Putamen (tissue), 1 donor: ENCODE measurements around the gene LLPH.
"Not testable (repeated sequence)": the region's sequence is repeated elsewhere in the genome, so short reads cannot be mapped to it uniquely, and the experiment has no call there.

ENCODE experiments used
- DNase-seq: peaks from one replicate; pipeline ENCODE4 v3.0.0-alpha.2; 2016; ENCODE audit warnings: low spot score

LLPH gene

DNA sequence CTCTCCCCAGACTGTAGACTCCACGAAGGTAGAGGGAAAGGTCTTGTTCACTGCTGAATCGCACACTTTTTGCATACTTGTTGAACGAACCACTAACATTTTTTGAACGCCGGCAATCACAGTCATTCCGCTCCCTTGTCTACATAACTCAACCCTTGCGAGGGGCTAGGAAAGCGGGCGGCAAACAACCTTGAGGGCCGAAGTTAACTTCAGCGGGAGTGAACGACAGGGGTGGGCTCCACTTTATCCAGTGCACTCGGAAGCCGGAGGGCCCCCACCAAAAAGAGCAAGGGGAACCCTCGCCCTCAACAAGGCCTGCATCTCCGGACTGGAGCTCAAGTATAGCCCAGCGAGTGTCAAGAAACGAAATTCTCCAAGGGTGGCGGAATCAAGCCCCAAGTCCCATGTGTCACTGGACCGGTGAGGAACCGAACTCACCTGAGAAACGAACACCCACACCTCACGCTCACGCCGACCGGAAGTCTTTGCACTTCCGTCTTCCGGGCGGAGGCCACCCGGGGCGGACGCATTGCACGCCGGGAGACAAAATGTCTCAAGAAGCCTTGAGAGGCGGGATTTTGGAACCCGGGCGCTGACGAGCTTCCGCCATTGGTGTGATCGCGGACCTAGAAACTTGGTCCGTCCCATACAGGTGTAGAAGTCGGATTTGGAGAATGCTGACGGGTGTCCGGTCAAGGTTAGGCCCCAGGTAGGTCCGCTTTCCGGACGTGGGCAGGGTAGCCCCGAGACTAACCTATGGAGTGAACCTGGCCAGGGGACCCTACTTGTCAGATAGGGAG lies at the start of gene LLPH:
LLPH (minus strand) TSS at position 484 of the 800 bp plus-strand sequence. CDS start 1,644 bp downstream, outside the sequence.
- peak; percentile 90 for DNase-seq

DNA sequence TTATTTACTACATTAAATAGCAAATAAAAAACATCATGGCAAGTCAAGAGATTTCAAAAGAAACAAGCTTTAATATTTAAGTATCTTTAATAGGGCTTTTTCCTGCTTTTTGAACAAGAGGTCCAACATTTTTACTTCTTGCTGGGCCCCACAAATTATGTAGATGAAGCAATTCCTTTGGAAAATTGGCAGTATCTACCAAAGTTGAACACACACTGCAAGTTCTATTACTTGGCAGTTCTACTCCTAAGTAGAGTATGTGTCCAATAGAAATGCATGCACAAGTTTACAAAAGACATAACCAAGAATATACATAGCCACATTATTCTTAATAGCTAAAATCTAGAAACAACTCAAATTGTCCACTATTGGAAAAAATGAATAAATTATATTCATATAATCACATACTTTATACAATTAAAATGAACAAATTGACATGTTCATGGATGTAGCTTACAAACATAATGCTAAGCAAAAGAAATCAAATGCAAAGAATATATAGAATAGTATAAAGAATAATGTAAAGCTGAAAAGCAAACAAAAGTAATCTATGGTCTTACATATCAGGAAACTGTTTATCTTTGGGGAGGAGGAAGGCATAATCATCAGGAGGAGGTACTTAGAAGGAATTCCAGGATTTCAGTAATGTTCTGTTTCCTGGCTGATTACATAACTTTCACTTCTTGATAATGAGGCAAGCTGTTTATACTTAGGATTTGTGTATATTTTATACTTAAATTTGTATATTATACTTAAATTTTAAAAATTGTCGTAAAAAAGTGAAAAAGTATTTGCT lies 45.8 kb upstream of the LLPH start:
- no peak for DNase-seq

DNA sequence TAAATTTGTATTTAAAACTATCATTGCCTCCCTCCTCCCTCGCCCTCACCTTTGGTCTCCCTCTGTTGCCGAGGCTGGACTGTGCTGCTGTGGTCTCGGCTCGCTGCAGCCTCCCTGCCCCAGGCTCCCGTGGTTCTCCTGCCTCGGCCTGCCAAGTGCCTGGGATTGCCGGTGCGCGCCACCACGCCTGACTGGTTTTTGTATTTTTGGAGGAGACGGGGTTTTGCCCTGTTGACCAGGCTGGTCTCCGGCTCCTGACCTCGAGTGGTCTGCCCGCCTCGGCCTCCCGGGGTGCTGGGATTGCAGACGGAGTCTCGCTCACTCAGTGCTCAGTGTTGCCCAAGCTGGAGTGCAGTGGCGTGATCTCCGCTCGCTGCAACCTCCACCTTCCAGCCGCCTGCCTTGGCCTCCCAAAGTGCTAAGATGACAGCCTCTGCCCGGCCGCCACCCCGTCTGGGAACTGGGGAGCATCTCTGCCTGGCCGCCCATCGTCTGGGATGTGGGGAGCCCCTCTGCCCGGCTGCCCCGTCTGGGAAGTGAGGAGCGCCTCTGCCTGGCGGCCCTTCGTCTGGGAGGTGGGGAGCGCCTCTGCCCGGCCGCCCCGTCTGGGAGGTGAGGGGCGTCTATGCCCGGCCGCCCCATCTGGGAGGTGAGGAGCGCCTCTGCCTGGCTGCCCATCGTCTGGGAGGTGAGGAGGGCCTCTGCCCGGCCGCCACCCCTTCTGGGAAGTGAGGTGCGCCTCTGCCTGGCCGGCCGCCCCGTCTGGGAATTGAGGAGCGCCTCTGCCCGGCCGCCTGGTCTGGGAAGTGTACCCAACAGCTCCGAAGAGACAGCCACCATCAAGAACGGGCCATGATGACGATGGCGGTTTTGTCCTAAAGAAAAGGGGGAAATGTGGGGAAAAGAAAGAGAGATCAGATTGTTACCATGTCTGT lies 44.1 kb upstream of the LLPH start:
- not testable (repeated sequence) for DNase-seq

DNA sequence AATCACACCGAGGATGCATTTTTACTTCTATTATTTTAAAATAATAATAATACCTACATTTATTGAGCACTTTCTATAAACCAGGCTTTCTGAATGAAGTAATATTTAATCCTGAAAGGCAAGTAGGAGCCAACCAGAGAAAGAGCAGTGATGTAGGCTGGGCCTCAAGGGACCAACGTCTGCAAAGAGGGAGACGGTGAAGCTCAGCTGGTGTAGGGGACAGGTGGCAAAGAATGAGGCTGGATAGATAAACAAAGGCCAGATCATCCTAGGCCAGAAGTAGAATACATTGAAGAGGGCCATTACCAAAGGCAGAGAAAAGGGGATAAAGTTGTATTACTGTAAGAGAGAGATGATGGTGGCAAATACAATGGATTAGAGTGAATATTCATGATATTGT lies 40.1 kb upstream of the LLPH start:
- no peak for DNase-seq

DNA sequence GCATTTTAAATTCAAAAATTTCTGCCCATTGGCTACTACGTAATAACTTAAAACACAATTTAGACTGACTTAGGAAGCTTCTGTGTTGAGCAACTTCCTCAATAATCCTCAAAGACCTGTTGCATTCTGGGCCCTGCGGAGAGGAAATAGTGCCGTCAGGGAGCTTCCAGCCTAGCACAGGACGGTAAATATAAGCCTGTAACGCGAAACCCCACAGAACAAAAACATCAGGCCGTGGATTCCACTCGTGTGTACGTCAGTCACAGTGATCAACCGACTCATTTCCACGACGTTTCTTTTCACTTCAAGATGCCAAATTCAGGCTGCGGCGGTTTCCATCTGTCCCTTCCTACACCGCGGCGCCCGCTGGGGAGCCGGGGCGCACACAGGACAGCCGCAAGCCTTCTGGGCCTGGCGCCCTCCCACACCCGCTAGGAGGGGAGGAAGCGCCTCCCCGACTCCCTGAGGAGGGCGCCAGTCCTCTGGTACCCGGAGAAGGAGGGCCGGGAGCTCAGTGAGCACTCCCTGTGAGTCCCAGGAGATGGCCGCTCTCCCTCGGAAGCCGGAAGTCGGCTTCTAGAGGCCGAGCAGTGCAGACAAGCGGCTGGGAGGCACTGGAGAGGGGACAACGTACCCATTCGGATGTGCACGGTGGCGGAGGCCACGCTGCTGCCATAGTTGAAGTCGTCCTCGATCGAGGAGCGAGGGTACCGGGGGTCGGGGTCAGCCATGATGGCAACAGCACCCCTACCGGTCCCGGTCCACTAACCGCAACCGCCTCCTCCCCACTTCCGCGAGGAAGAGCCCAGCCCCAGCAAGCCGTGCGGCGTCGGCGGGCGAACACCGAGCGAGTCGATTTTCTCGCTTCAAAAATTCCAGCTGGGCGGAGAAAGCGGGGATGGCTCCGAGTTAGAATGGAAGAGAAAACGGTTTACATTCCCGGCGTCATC lies 38.9 kb upstream of the LLPH start, which contains the start of gene TMBIM4:
TMBIM4 (minus strand) TSS at position 776 of the 950 bp plus-strand sequence; CDS start at position 731, 45 bp downstream.
- peak; percentile 89 for DNase-seq

DNA sequence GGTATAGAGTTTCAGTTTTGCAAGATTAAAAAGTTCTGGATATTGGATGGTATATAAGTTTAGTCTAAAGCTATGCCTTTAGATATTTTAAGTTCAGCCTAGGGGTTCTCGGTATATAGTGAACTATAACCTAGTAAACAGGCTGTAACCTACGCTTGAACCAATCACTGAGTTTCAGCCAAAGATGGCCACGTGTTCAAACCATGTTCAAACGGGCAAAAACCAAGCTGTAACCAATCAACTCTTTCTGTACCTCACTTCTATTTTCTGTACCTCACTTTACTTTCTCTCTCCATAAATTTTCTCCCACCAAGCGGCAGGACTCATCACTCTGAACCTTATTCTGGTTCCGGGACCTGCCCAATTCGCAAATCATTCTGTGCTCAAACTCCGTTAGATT lies 37.9 kb upstream of the LLPH start:
- no peak for DNase-seq

DNA sequence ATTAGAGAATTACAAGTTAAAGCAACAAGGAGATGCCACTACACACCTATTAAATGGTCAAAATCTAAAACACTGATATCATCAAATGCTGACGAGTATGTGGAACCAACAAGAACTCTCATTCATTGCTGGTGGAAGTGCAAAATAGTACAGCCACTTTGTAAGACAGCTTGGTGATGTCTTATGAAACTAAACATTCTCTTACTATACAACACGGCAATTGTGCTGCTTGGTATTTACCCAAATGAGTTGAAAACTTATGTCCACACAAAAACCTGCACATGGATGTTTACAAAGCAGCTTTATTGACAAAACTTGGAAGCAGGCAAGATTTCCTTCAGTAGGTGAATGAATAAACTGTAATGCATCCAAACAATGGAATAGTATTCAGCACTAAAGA lies 36.0 kb upstream of the LLPH start:
- no peak for DNase-seq

DNA sequence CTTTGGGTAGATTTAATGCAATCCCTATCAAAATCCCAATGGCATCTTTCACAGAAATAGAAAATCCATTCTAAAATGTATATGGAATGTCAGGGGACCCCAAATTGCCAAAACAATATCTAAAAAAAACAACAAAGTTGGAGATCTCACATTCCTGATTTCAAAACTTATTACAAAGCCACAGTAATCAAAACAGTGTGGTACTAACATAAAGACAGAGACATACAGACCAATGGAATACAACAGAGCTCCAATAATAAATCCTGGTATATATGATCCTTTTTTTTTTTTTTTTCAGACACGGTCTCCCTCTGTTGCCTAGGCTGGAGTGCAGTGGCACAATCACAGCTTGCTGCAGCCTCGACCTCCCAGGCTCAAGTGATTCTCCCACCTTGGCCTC lies 34.6 kb upstream of the LLPH start:
- no peak for DNase-seq

DNA sequence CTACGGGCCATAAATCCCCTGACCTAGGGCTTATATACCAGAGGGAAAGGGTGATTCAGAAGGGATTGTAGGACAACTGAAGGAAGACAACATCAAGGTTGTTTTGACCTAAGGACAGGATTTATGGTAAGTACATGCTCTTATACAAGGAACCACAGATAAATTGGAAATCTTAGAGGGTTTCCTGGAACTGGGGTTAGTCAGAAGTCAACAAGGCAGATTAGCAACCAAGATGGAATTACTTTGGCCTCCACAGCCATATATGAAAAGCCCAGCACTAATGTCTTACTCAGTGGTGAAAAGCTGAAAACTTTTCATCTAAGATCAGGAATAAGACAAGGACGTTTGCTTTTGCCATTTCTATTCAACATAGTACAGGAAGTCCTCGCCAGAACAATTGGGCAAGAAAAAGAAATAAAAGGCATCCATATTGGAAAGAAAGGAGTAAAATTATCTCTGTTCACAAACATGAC lies 33.8 kb upstream of the LLPH start:
- DNase-seq: no peak

DNA sequence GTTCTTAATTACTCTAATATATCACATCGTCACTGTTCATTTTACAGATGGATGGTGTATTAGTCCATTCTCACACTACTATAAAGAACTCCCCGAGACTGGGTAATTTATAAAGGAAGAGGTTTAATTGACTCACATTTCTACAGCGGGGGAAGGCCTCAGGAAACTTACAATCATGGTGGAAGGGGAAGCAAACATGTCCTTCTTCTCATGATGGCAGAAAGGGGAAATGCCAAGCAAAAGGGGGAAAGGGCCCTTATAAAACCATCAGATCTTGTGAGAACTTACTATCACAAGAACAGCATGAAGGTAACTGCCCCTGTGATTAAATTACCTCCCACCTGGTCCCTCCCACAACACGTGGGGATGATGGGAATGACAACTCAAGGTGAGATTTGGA lies 32.7 kb upstream of the LLPH start:
- no peak for DNase-seq

DNA sequence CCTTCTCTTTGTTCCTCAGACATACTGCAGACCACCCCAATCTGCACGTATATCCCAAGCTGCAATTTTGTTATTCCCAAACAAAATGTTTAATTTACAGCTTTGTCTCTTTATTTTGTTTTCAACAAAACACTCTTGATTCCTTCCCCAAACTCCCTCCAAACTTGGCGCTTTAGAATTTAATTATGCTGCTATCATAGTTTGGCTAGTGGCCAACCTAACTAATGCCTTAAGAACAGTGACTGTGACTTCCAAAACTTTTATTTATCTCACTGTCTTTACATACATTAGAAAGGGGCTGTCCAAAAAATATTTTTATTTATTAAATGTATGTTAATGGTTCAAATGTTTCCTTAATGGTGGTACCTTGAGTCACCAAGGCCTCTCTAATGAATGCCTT lies 32.2 kb upstream of the LLPH start:
- DNase-seq: no peak

DNA sequence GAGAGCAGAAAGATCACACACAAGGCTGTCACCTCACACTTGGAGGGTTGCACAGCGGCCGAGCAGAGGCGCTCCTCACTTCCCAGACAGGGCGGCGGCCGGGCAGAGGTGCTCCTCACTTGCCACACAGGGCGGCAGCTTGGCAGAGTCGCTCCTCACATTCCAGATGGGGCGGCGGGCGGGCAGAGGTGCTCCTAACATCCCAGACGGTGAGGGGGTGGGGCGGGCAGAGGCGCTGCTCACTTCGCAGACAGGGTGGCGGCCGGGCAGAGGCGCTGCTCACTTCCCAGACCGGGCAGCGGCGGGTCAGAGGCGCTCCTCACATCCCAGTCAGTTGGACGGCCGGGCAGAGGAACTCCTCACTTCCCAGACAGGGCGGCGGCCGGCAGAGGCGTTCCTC lies 30.2 kb upstream of the LLPH start:
- DNase-seq: no peak

DNA sequence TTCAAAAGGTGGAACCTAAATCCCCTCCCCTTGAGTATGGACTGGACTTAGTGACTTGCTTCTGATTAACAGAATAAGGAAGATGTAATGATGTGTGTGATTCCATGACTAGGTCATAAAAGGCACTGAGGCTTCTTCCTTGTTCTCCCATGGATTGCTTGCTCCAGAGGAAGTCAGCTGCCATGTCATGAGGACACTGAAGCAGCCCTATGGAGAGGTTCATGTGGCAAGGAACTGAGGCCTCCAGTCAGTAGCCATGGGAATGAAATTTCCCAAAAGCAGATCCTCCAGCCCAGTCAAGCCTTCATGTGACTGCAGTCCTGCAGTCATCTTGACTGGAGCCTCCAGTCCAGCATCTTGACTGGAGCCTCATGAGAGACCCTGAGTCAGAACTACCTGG lies 28.6 kb upstream of the LLPH start:
- DNase-seq: no peak

DNA sequence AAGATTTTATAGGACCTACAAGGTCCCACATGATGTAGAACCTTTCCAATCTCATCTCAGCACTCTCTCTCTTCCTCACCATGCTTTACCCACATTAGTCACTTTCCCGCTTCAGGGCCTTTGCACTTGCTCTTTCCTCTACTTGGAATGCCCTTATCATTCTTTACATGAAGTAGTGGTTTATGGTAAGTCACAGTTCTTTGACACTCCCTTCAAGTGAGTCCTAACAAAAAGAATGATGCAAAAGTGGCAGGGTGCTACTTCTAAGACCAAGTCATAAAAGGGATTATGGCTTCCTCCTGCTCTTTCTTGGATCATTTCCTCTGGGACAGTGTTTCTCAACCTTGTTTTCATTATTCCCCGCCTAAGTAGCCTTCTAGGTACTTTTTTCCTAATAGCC lies 26.1 kb upstream of the LLPH start:
- DNase-seq: no peak

DNA sequence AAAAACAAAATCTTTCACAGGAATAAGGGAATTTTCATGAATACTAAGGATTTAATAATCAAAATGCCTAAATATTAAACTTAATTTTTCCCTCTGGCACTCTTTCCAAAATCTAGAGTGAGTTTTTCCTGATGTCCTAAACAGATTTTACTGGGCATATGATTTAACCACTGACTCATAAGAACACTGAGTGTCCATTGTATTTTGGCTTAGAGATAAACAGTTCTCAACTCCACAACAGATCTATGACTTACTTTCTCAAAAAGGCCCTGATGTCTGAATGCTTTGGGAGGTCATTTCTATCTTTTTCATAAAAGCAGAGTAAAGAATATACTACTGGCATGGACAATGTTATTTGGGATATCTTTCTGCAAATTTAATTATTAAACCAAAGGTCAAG lies 24.2 kb upstream of the LLPH start:
- DNase-seq: no peak

DNA sequence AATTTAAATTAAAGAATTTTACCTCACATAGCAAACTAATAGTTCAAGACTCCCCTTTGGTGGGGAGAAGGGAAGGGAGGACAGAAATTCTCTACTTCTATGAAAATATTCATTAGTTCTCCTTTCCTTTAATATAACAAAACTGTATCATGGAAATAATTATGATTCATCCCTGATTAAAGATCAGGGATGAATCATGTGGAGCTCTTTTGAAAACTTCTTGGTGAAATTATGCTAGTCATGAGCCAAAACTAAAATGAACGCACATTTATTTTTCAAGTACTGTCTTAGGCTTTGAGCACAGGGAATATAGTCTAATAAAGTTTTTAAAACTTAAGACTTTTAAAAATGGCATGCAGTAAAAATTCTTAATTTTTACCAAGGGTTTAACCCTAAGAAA lies 22.2 kb upstream of the LLPH start:
- DNase-seq: no peak

DNA sequence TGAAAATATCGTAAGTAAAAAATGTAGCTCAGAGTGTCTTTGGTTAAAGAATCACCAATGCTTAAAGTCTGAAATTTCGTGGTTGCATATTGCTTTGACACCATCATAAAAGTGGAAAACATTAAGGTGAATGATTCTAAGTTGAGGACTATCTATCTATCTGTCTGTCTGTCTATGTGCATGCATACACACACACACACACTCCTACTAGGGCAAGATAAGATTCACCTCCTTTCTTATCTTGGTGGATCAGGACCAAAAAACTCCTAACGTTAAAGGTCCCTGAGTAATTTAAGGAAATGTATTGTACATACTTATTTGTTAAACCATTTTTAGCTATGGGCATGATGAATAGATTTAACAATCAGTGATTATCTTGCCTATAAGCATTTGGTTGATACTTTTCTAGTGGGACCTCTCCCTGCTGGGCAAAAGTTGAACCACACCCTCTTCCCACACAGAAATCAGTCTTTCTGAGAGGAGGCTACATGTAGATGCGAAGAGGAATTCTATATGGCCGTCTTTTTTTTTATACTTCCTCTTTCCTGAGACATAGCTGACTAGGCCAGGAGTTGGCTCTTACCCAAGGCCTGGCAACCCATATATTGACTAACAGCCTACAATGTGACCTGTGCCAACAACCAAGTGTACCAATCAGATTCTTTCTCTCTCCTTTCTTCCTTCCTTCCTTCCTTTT lies 19.3 kb upstream of the LLPH start:
- no peak for DNase-seq

DNA sequence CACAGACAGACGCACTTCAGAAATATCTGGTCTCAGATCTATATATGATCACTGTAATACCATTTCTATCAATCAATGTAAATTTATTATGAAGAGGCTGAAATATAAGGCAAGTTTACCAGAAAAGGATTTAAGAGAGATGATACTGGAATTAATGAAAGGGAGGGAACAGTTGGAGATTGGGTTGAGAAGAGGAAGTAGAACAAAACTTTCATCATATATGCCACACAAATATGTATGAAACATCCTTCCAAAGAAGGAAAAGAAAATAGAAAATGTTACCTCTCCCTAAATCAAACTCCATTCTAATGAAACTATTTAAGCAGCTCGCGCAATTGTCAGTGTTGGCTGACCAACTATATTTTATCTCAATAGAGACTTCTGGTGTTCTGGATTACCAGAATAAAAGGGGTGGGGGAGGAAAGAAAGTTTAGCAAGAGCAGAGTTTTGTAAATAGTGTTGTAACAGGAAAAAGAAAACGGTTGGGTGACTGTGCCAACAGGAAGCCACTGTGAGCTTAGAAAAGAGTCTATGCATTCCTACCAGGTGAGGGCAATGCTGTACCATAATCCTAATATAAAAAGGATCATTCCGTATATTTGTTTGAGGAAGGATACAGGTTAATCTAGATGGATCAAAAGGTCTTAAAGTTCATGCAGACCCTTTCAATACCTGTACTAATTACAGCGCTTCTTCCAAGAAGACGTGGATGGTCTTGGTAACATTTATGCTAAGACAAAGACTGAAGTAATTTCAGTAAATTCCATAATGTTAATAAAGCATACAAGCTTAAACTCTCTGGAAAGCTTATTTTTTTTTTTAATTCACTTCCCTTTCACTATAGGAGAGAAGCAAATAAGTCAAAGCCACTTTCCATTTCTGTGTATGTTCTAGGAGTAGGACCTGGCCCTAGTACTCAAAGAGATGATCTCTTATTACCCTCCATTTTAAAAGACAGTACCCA lies 14.5 kb upstream of the LLPH start:
- no peak for DNase-seq

DNA sequence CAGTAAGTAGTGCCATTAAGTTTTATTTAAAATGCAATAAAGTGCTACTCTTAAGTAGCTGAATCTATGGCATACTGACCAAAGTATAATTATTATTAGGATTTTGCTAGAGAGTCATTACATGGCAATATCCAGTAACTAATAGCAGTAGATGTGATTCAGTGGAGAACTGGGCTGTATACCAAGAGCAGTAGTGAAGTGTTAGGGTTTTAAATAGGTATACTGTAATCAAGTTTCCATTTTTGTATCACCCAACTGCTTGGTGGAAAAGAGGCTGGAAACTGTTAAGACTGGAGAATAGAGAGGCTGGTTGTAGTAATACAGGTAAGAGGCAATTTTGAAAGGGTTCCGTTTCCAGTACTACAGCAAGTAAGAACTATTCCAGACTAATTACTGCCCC lies 13.3 kb upstream of the LLPH start:
- no peak for DNase-seq
